PC-3 (cell line): ENCODE measurements around the gene C19orf81. TPM values are rescaled to one million over a fixed set of nuclear protein-coding genes. Genes with fewer than 3 reads are reported as not detected.

Experiments used
- ATAC-seq: fragments of 200-7000 bp; cut with Tn5 transposase; 2 replicates; pipeline ENCODE4 v1.9.1; 2020; ENCODE audit warnings: mild to moderate bottlenecking, moderate library complexity
- BruUV-seq: library from RNA; stranded (reverse); fragments of 400-500 nt; replicated peaks from 2 replicates; lab custom pipeline; 2021; lab: Mats Ljungman, UMichigan
- CTCF ChIA-PET: fragments of 300-600 bp; sonication (Branson Sonifier 250); formaldehyde crosslinking; loops from one replicate; lab custom pipeline; 2022; ENCODE audit warnings: antibody characterized with exemption; lab: Charles Lee
- POLR2A ChIA-PET: fragments of 300-600 bp; sonication (Branson Sonifier 250); formaldehyde crosslinking; loops from one replicate; lab custom pipeline; 2022; ENCODE audit warnings: antibody characterized with exemption; ENCODE audit not compliant: unreplicated experiment; lab: Charles Lee
- DNase-seq: peaks from one replicate; pipeline ENCODE4 v3.0.0-alpha.2; 2015
- H2AFZ ChIP-seq: fragments of 300-600 bp; sonication (generic); 2 replicates; pipeline ENCODE4 v1.6.0; 2016; ENCODE audit warnings: antibody characterized with exemption, low read length
- H3F3A ChIP-seq: fragments of 300-600 bp; sonication (generic); one replicate; pipeline ENCODE4 v1.6.0; 2017; ENCODE audit warnings: antibody characterized with exemption, low read length, control low read depth, mild to moderate bottlenecking; ENCODE audit not compliant: unreplicated experiment
- H3K27ac ChIP-seq: fragments of 300-600 bp; sonication (generic); 2 replicates; pipeline ENCODE4 v1.5.1; 2016; ENCODE audit warnings: mild to moderate bottlenecking, low read length
- H3K27me3 ChIP-seq: fragments of 300-600 bp; sonication (generic); 2 replicates; pipeline ENCODE4 v1.6.1; 2016; ENCODE audit warnings: low read length, mixed read lengths
- H3K36me3 ChIP-seq: fragments of 300-600 bp; sonication (generic); 2 replicates; pipeline ENCODE4 v1.6.1; 2016; ENCODE audit warnings: low read depth, mixed run types, low read length, mixed read lengths
- H3K4me1 ChIP-seq: fragments of 300-600 bp; sonication (generic); 2 replicates; pipeline ENCODE4 v1.5.1; 2016; ENCODE audit warnings: low read length; ENCODE audit not compliant: insufficient read depth
- H3K4me2 ChIP-seq: fragments of 300-600 bp; sonication (generic); 2 replicates; pipeline ENCODE4 v1.6.0; 2016; ENCODE audit warnings: low read length
- H3K4me3 ChIP-seq: fragments of 300-600 bp; sonication (generic); 2 replicates; pipeline ENCODE4 v1.5.1; 2016; ENCODE audit warnings: mild to moderate bottlenecking, low read length, mixed read lengths
- H3K79me2 ChIP-seq: fragments of 300-600 bp; sonication (generic); 2 replicates; pipeline ENCODE4 v1.6.1; 2017; ENCODE audit warnings: low read length, mixed read lengths
- H3K9ac ChIP-seq: fragments of 300-600 bp; sonication (generic); 2 replicates; pipeline ENCODE4 v1.6.0; 2016; ENCODE audit warnings: mild to moderate bottlenecking, low read length
- H3K9me2 ChIP-seq: fragments of 300-600 bp; sonication (generic); replicated peaks from 2 replicates; pipeline ENCODE4 v1.6.1; 2016; ENCODE audit warnings: mixed run types, low read length, mixed read lengths
- H3K9me3 ChIP-seq: fragments of 300-600 bp; sonication (generic); 2 replicates; pipeline ENCODE4 v1.6.1; 2016; ENCODE audit warnings: low read length, mixed read lengths
- H4K20me1 ChIP-seq: fragments of 300-600 bp; sonication (generic); 2 replicates; pipeline ENCODE4 v1.6.1; 2016; ENCODE audit warnings: low read length, mixed read lengths
- CTCF ChIP-seq: fragments of 300-600 bp; sonication (generic); conservative IDR thresholded peaks from 2 replicates; pipeline ENCODE4 v1.5.1; 2017; ENCODE audit warnings: antibody characterized with exemption, low read depth, mild to moderate bottlenecking, low read length
- EZH2 ChIP-seq: fragments of 300-600 bp; sonication (generic); IDR thresholded peaks from one replicate; pipeline ENCODE4 v1.6.1; 2017; ENCODE audit warnings: antibody characterized with exemption, mild to moderate bottlenecking, low read length; ENCODE audit not compliant: unreplicated experiment
- EZH2phosphoT487 ChIP-seq: fragments of 300-600 bp; sonication (generic); IDR thresholded peaks from 2 replicates; pipeline ENCODE4 v1.6.1; 2018; ENCODE audit warnings: mild to moderate bottlenecking, antibody characterized with exemption, low read length, borderline replicate concordance
- intact Hi-C: fragments of 100-400 bp; cut with micrococcal nuclease; formaldehyde crosslinking; loops from 2 replicates; pipeline ENCODE4 v1.9.0; 2023
- total RNA-seq: library from RNA; depleted of rRNA; stranded (reverse); fragments of >200 nt; gene quantifications from 2 replicates; pipeline ENCODE4 v1.2.3, GENCODE V29; 2014

The C19orf81 gene
- total RNA-seq, 1 experiment from 2014 or later, result 5.7 TPM

GRCh38 chr19:50645107-50645506 lies 4.1 kb upstream of the C19orf81 start:
- Histone ChIP-seq H3K36me3 (no peaks in the 10 kb centered on the region), H3K4me3 (no peak overlapping the region), H3F3A (no peaks in the 10 kb centered on the region), H2AFZ (no peak overlapping the region), H3K9me3 (no peaks in the 10 kb centered on the region), H4K20me1 (no peaks in the 10 kb centered on the region), H3K4me1 (no peaks in the 10 kb centered on the region), H3K9ac (no peak overlapping the region), H3K27me3 (peaks cover 36% of the 10 kb centered on the region), H3K9me2 (no peaks in the 10 kb centered on the region), H3K4me2 (no peak overlapping the region), H3K27ac (no peak overlapping the region), H3K79me2 (no peaks in the 10 kb centered on the region)
- no peak for TF ChIP-seq EZH2
- no peak for TF ChIP-seq EZH2phosphoT487
- TF ChIP-seq CTCF, result no peak
- DNase-seq, result no peak
- CTCF ChIA-PET, result no interaction called here
- no TSS peak for BruUV-seq
- intact Hi-C loops, result no loop called here
- POLR2A ChIA-PET, result no interaction called here
- no peak for ATAC-seq

DNA sequence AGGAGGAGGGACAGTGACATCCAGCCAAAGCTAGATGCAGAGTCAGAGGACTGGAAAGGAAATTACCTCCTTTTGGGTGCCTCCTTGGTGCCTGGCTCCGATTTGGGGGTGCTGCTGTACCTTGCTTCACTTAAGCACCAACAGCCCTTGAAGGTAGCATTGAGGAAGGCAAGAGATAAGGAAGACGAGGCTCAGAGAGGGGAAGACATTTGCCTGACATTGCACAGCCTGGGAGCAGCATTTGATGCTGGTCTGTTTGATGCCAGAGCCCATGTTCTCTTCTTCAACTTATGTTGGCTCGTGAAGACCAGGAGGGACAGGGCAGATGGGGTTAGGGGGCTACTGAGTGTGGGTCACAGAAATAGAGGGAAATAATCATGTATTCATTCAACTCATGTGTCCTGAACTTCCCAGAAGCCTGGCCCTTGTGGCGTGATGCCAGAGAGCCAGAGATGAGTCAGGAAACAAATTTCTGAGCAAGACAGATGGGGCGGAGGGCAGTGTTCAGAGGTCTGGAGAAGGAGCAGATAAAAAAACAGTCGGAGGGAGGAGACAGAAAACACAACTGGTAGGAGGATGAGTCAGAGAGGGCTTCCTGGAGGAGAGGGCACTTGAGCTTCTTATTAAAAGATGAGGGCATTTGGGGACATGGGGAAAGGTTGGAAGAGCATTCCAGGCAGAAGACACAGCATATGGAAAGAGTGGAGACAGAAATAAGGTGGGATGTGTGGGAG lies 3.0 kb upstream of the C19orf81 start:
- BruUV-seq, result no TSS peak
- Histone ChIP-seq H3K4me1 (no peaks in the 10 kb centered on the region), H3K27me3 (peaks cover 28% of the 10 kb centered on the region; the same call in 1 of the 2 replicates), H3K9ac (no peak overlapping the region), H3K9me2 (no peaks in the 10 kb centered on the region), H3F3A (no peaks in the 10 kb centered on the region), H4K20me1 (no peaks in the 10 kb centered on the region), H3K36me3 (no peaks in the 10 kb centered on the region), H3K9me3 (no peaks in the 10 kb centered on the region), H2AFZ (no peak overlapping the region), H3K4me3 (no peak overlapping the region), H3K27ac (no peak overlapping the region), H3K4me2 (no peak overlapping the region), H3K79me2 (no peaks in the 10 kb centered on the region)
- DNase-seq (peak; percentile 80), ATAC-seq (peak; percentile 74)
- POLR2A ChIA-PET, result no interaction called here
- TF ChIP-seq EZH2, result no peak
- TF ChIP-seq CTCF, result no peak
- no peak for TF ChIP-seq EZH2phosphoT487
- CTCF ChIA-PET, result no interaction called here
- intact Hi-C loops, result no loop called here

- no peaks in the 10 kb centered on the region for H4K20me1 ChIP-seq
- ATAC-seq, result no peak
- TF ChIP-seq CTCF (no peak), EZH2 (no peak), EZH2phosphoT487 (no peak)
- H3K27ac ChIP-seq, result no peak overlapping the region
- H3K79me2 ChIP-seq, result no peaks in the 10 kb centered on the region
- H3K4me3 ChIP-seq, result no peak overlapping the region
- H2AFZ ChIP-seq, result no peak overlapping the region
- peaks cover 31% of the 10 kb centered on the region; the same call in 1 of the 2 replicates for H3K27me3 ChIP-seq
- H3F3A ChIP-seq, result no peaks in the 10 kb centered on the region
- H3K4me1 ChIP-seq, result no peaks in the 10 kb centered on the region
- no peak for DNase-seq
- H3K9ac ChIP-seq, result no peak overlapping the region
- POLR2A ChIA-PET, result no interaction called here
- no TSS peak for BruUV-seq
- H3K9me2 ChIP-seq, result no peaks in the 10 kb centered on the region
- intact Hi-C loops, result no loop called here
- H3K9me3 ChIP-seq, result no peaks in the 10 kb centered on the region
- no peak overlapping the region for H3K4me2 ChIP-seq
- no peaks in the 10 kb centered on the region for H3K36me3 ChIP-seq
- CTCF ChIA-PET, result no interaction called here
These were observed 1.2 kb upstream of the C19orf81 start for GRCh38 chr19:50647879-50648615.
